GM18517 (cell line): Measurements from ENCODE around the gene ITIH3.

ENCODE experiments used
- ATAC-seq: cut with Tn5 transposase; IDR thresholded peaks from one replicate; pipeline ENCODE4 v1.9.1; 2021; ENCODE audit warnings: mild to moderate bottlenecking, moderate library complexity; ENCODE audit not compliant: unreplicated experiment

Gene ITIH3

GRCh38 chr3:52842424-52842823 lies 47.8 kb downstream of the ITIH3 start:
- no peak for ATAC-seq

- no peak for ATAC-seq
Measured at GRCh38 chr3:52843108-52843865, 48.7 kb downstream of the ITIH3 start.

- ATAC-seq: no peak
Measured at GRCh38 chr3:52843881-52844280, 49.3 kb downstream of the ITIH3 start.

GRCh38 chr3:52844290-52844975 lies 49.8 kb downstream of the ITIH3 start:
- ATAC-seq: no peak

GRCh38 chr3:52845157-52845556 lies 50.6 kb downstream of the ITIH3 start:
- ATAC-seq: no peak

GRCh38 chr3:52845691-52846431 lies 51.3 kb downstream of the ITIH3 start:
- ATAC-seq: no peak

GRCh38 chr3:52846432-52846965 lies 51.9 kb downstream of the ITIH3 start:
- no peak for ATAC-seq

- no peak for ATAC-seq
Measured at GRCh38 chr3:52847241-52847640, 52.6 kb downstream of the ITIH3 start.

GRCh38 chr3:52847726-52848125 lies 53.1 kb downstream of the ITIH3 start:
- no peak for ATAC-seq

GRCh38 chr3:52848617-52849016 lies 54.0 kb downstream of the ITIH3 start:
- ATAC-seq: no peak

GRCh38 chr3:52849656-52850055 lies 55.1 kb downstream of the ITIH3 start:
- no peak for ATAC-seq

- ATAC-seq: no peak
Measured at GRCh38 chr3:52851348-52851747, 56.8 kb downstream of the ITIH3 start.

- ATAC-seq: no peak
Measured at GRCh38 chr3:52852419-52852818, 57.8 kb downstream of the ITIH3 start.

GRCh38 chr3:52854013-52854412 lies 59.4 kb downstream of the ITIH3 start:
- no peak for ATAC-seq

GRCh38 chr3:52856666-52857065 lies 62.1 kb downstream of the ITIH3 start:
- ATAC-seq: no peak

- ATAC-seq: no peak
Measured at GRCh38 chr3:52857133-52857532, 62.5 kb downstream of the ITIH3 start.

- ATAC-seq: no peak
Measured at GRCh38 chr3:52857864-52858263, 63.3 kb downstream of the ITIH3 start.
